Lung (tissue), 12 donors: ENCODE results near the gene MAP2K5. TPM values are rescaled to one million over a fixed set of nuclear protein-coding genes. Genes with fewer than 3 reads are reported as not detected.
A peak's percentile ranks its signal among the peaks of the same experiment; 100 is the strongest.

Experiments used
- ATAC-seq: fragments of 200-7000 bp; cut with Tn5 transposase; one replicate; pipeline ENCODE4 v1.9.1; 2020; ENCODE audit warnings: moderate number of reproducible peaks; ENCODE audit not compliant: insufficient read depth, low FRiP score
- DNase-seq, 3 donors: peaks; one replicate each; pipeline ENCODE4 v3.0.0-alpha.2; 2013 to 2017
- H3K27ac ChIP-seq, 2 donors: one replicate each; pipeline ENCODE4 v1.5.1; 2013; ENCODE audit warnings: mild to moderate bottlenecking in 2 of 2, moderate library complexity in 2 of 2, control low read depth in 1 of 2, inconsistent platforms in 1 of 2, low read depth in 1 of 2, low read length in 1 of 2
- H3K27me3 ChIP-seq, 3 donors: one replicate each; pipeline ENCODE4 v1.5.1; 2013; ENCODE audit warnings: low read length in 2 of 3; ENCODE audit not compliant: control insufficient read depth in 3 of 3, insufficient read depth in 3 of 3
- H3K36me3 ChIP-seq, 4 donors: one replicate each; pipeline ENCODE4 v1.5.1; 2013; ENCODE audit warnings: low read length in 4 of 4, mild to moderate bottlenecking in 1 of 4, moderate library complexity in 1 of 4; ENCODE audit not compliant: control insufficient read depth in 4 of 4, insufficient read depth in 4 of 4
- H3K4me1 ChIP-seq, 5 donors: one replicate each; pipeline ENCODE4 v1.5.1; 2013; ENCODE audit warnings: low read length in 5 of 5, mild to moderate bottlenecking in 2 of 5, moderate library complexity in 1 of 5; ENCODE audit not compliant: control insufficient read depth in 5 of 5, insufficient read depth in 5 of 5
- H3K4me3 ChIP-seq: one replicate; pipeline ENCODE4 v1.5.1; 2013; ENCODE audit warnings: mild to moderate bottlenecking, control low read depth, moderate library complexity
- H3K9ac ChIP-seq, 2 donors: one replicate each; pipeline ENCODE4 v1.5.1; 2013; ENCODE audit warnings: low read length in 2 of 2, control low read depth in 1 of 2; ENCODE audit not compliant: insufficient read depth in 1 of 2
- H3K9me3 ChIP-seq, 4 donors: one replicate each; pipeline ENCODE4 v1.5.1; 2013; ENCODE audit warnings: low read length in 3 of 4, mild to moderate bottlenecking in 1 of 4, moderate library complexity in 1 of 4; ENCODE audit not compliant: control insufficient read depth in 4 of 4, insufficient read depth in 3 of 4
- CTCF ChIP-seq: IDR thresholded peaks from 2 replicates; pipeline ENCODE4 v1.5.1; 2012; ENCODE audit warnings: mild to moderate bottlenecking; ENCODE audit errors: control extremely low read depth, extremely low read depth
- WGBS, 2 donors: extraction: QIAGEN DNeasy Blood & Tissue Kit; methylation state at CpG; one replicate each; pipeline ENCODE4 v1.1.7; 2013; 5-methylcytosine and 5-hydroxymethylcytosine counted together
- polyA plus RNA-seq, 2 donors: library from polyadenylated mRNA; stranded (reverse); fragments of 200-250 nt; gene quantifications; one replicate each; pipeline ENCODE4 v1.2.1, GENCODE V29; 2013
- total RNA-seq, 2 donors: library from RNA; depleted of rRNA in 1 of 2; stranded (reverse); fragments of >200 nt in 1 of 2; gene quantifications; one replicate each; pipeline ENCODE4 v1.2.1, GENCODE V29; 2014 to 2021
- donor health status: control.
- donor health status: control.
- donor health status: Bipolar disorder and iron deficiency.
- donor health status: healthy.
- donor health status: DM: yes; HTN: yes; CAD: no.

Gene MAP2K5
- total and polyA plus RNA-seq, 4 donors, result 6.3 to 19.1 (median 12.4) TPM

- no peak for ATAC-seq
- Histone ChIP-seq H3K27ac (no peak overlapping the region), H3K4me1 (peaks cover 0 to 2% (median 0%) of the 10 kb centered on the region in 5 donors), H3K9me3 (peaks cover 0 to 1% (median 0%) of the 10 kb centered on the region in 4 donors), H3K4me3 (no peak overlapping the region), H3K9ac (no peak overlapping the region), H3K27me3 (no peaks in the 10 kb centered on the region), H3K36me3 (no peaks in the 10 kb centered on the region)
- no peak for TF ChIP-seq CTCF
- 87 to 96% methylated on average over 8 of the region's 8 CpGs for WGBS, 2 donors
- no peak for DNase-seq
Measured at GRCh38 chr15:67792250-67792942, 249.9 kb downstream of the MAP2K5 start.

DNA sequence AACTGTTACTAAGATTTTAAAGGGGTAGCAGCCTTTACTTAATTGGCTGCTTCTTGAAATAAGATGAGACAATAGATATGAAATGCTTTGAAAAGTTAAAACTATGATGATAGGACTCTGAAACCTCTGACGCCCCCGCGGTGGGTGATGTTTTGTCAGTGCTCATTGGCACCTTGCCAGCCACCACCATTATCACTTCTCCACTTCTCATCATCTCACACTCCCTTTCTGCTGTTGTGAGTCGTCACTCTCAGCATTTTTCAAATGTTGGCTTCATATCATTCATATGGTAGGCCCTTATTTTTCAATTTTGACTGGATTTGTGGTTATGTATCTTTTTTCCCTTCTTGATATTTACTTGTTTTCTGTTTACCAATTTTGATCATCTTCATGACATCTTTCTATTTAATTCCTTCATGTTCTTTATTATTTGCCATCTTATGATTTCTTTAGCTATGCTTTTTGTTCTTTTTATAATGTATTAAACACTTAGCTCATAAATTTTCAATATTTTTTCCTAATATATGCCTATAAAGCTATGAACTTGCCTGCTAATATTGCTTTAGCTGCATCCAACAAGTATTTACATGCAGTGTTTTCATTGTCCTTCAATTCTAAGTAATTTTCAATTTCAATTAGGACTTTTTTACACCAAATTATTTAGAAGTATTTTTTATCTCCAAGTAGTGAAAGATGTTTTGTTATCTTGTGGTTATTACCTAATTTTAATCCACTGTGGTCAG is 252.5 kb downstream of the MAP2K5 start:
- H3K4me3 ChIP-seq, result no peak overlapping the region
- 85% methylated on average over 4 of the region's 4 CpGs for WGBS, 2 donors
- H3K4me1 ChIP-seq, result peaks cover 0 to 4% (median 0%) of the 10 kb centered on the region in 5 donors
- H3K36me3 ChIP-seq, result peaks cover 0 to 4% (median 0%) of the 10 kb centered on the region in 4 donors
- no peak for DNase-seq
- no peak overlapping the region for H3K27ac ChIP-seq
- H3K9ac ChIP-seq, result no peak overlapping the region
- H3K27me3 ChIP-seq, result no peaks in the 10 kb centered on the region
- ATAC-seq, result no peak
- H3K9me3 ChIP-seq, result peaks cover 0 to 1% (median 0%) of the 10 kb centered on the region in 4 donors
- TF ChIP-seq CTCF, result no peak

- Histone ChIP-seq H3K4me3 (no peak overlapping the region), H3K27ac (no peak overlapping the region), H3K4me1 (peaks cover 0 to 4% (median 0%) of the 10 kb centered on the region in 5 donors), H3K27me3 (no peaks in the 10 kb centered on the region), H3K9me3 (peaks cover 0 to 1% (median 0%) of the 10 kb centered on the region in 4 donors), H3K36me3 (peaks cover 0 to 4% (median 0%) of the 10 kb centered on the region in 4 donors), H3K9ac (no peak overlapping the region)
- ATAC-seq (no peak), DNase-seq (peak in 1 of 3 donors; percentile 55)
- TF ChIP-seq CTCF, result no peak
- 67 to 71% methylated on average over 4 of the region's 4 CpGs for WGBS, 2 donors
Measured at GRCh38 chr15:67796196-67797127, 254.0 kb downstream of the MAP2K5 start.
